Cardiac fibroblast (primary cell): Measurements from ENCODE around the gene PDE4D.
A peak's percentile ranks its signal among the peaks of the same experiment; 100 is the strongest.

ENCODE experiments used
- DNase-seq, 2 donors: peaks; one replicate each; pipeline versions ENCODE4 v3.0.0 to v3.0.0-alpha.2; 2010; ENCODE audit warnings: low read depth in 2 of 2
- H3K4me3 ChIP-seq, 2 donors: replicated peaks in 1 of 2; 1 replicate in 1 of 2; 2 replicates in 1 of 2; pipeline ENCODE4 v1.5.1; 2011; ENCODE audit warnings: low read depth in 2 of 2, low read length in 2 of 2, mild to moderate bottlenecking in 2 of 2, moderate library complexity in 1 of 2
- CTCF ChIP-seq: IDR thresholded peaks from one replicate; pipeline ENCODE4 v1.5.1; 2011; ENCODE audit warnings: low read depth, mild to moderate bottlenecking, low read length, inconsistent platforms

The PDE4D gene

GRCh38 chr5:59813761-59814536 is 79.6 kb downstream of the PDE4D start:
- peak; percentile 44 for TF ChIP-seq CTCF
- peak; percentile 77 to 81 for DNase-seq
- no peak overlapping the region for H3K4me3 ChIP-seq

GRCh38 chr5:59810041-59810440 is 83.5 kb downstream of the PDE4D start:
- DNase-seq: peak; percentile 82 to 86
- H3K4me3 ChIP-seq: peak overlapping the region in 1 of 2 donors; percentile 2
- peak; percentile 85 for TF ChIP-seq CTCF

DNA sequence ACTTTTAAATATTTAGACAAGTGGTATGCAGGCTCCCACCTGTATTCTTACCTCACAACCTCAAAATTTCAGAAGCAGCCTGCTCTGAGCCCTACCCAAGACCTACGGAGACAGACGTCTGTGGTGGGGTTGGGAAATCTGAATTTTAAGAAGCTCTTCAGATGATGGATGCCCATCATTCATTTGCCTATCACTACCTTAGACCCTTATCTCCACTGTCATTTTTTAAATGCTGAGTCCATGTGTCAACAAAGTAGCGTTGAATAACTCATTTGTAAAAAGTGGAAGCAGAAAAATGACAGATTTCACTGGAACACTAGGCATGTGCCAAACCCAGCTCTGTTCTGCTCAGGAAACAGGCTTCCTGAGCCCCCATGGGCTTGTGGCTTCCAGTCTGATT is 85.7 kb downstream of the PDE4D start:
- DNase-seq: no peak
- H3K4me3 ChIP-seq: no peak overlapping the region
- TF ChIP-seq CTCF: no peak

- no peak overlapping the region for H3K4me3 ChIP-seq
- DNase-seq: no peak
- no peak for TF ChIP-seq CTCF
Measured at GRCh38 chr5:59800347-59800893, 93.1 kb downstream of the PDE4D start.

DNA sequence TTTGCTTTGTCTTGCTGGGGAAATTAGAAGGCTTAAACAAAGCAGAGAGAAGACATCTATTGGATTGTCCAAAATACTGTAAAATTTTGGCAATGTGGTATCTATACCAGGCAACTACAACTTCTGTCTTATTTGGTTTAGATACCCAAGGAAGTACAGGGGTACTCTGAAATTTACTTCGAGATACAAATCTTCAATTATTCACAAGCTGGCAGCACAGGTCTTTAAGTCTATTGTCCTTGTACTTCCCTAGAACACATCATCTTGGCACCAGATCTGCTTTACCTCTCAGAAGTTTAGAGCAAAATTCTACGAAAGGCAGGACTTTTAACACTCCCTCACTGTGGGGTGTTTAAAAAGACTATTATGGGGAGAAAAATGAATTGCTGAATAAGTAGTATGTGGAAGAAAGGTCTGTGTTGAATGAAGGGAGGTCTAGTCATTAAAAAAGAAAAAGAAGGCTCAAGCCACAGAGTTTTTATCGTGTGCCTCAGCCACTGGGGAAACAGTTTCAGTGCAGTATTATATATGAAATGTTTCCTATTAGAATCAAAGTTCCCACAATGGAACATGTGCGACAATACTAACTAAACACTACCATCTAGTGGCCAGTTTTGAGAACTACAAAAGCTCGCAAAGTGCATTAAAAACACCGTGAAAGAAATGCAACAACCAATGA is 93.7 kb downstream of the PDE4D start:
- no peak overlapping the region for H3K4me3 ChIP-seq
- TF ChIP-seq CTCF: peak; percentile 52
- DNase-seq: peak; percentile 69 to 78

DNA sequence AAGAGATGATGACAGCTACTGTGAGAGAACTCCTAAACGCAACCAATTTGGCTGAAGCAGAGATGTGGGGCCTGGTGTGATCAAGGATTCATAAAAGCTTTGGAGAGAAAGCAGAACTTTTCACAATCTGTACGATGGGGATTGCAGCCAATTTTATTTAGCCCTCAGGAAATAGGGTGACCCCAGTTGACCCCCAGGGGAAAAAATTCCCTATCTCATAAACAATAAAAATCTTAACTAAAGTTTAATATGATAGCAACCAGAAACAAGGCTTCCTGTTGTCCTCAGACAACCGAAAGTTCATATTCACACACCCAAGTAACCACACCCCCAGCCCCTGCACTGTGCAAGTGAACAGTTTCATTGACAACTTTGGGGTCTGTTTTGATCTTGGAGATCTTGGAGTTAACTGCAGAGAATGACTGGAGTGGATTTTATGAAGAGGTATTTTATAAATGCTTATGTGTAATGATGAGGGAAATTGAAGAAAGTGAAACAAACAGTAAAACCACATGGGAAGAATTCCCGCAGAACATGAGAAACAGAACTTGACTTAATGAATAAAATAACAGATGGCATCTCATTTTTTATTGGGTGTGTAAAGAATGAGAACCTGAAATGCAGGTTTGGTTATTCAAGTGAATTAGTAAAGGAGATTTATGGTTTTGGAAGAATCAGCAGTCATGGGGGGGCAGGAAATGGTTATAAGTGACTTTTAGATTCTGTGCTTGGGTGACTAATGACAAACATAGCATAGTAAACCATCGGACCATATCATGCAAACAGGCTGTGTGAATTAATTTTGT is 94.5 kb downstream of the PDE4D start:
- peak; percentile 31 to 56 for DNase-seq
- TF ChIP-seq CTCF: no peak
- H3K4me3 ChIP-seq: no peak overlapping the region
